NCI-H69 (cell line): ENCODE data around the gene RABGAP1.

ENCODE experiments used
- DNase-seq: peaks from one replicate; lab custom pipeline; 2025; lab: John Stamatoyannopoulos, UW

Gene RABGAP1

GRCh38 chr9:123008909-123009308 is 68.1 kb downstream of the RABGAP1 start:
- no peak for DNase-seq

GRCh38 chr9:123011380-123011779 is 70.6 kb downstream of the RABGAP1 start:
- DNase-seq = no peak

GRCh38 chr9:123011878-123012528 is 71.2 kb downstream of the RABGAP1 start:
- DNase-seq = no peak

GRCh38 chr9:123016631-123017030 is 75.8 kb downstream of the RABGAP1 start:
- no peak for DNase-seq

GRCh38 chr9:123020796-123021195 is 80.0 kb downstream of the RABGAP1 start:
- DNase-seq = no peak

- no peak for DNase-seq
These were observed 85.6 kb downstream of the RABGAP1 start for GRCh38 chr9:123026425-123026824.

GRCh38 chr9:123027517-123027916 is 86.7 kb downstream of the RABGAP1 start:
- DNase-seq = no peak

GRCh38 chr9:123028136-123028535 is 87.3 kb downstream of the RABGAP1 start:
- no peak for DNase-seq

GRCh38 chr9:123028973-123029372 is 88.2 kb downstream of the RABGAP1 start:
- DNase-seq = no peak

GRCh38 chr9:123031963-123032362 is 91.1 kb downstream of the RABGAP1 start:
- DNase-seq = no peak

GRCh38 chr9:123033352-123033751 is 92.5 kb downstream of the RABGAP1 start, which contains the start of gene GPR21:
Gene GPR21 (plus strand): TSS chr9:123033667. CDS start chr9:123034567, 900 bp downstream.
- DNase-seq = no peak

GRCh38 chr9:123033864-123034601 is 93.2 kb downstream of the RABGAP1 start:
- DNase-seq = no peak

- DNase-seq = no peak
These were observed 94.2 kb downstream of the RABGAP1 start for GRCh38 chr9:123034881-123035510.

GRCh38 chr9:123035791-123036190 is 95.0 kb downstream of the RABGAP1 start:
- DNase-seq = no peak

- no peak for DNase-seq
These were observed 96.2 kb downstream of the RABGAP1 start for GRCh38 chr9:123036893-123037545.

- DNase-seq = no peak
These were observed 98.9 kb downstream of the RABGAP1 start for GRCh38 chr9:123039617-123040219.

- no peak for DNase-seq
These were observed 100.0 kb downstream of the RABGAP1 start for GRCh38 chr9:123040801-123041200.

- DNase-seq = no peak
These were observed 100.7 kb downstream of the RABGAP1 start for GRCh38 chr9:123041489-123041888.

GRCh38 chr9:123043081-123043939 is 102.5 kb downstream of the RABGAP1 start:
- DNase-seq = no peak

GRCh38 chr9:123044586-123044985 is 103.8 kb downstream of the RABGAP1 start:
- no peak for DNase-seq
